Loucy (cell line): Measurements from ENCODE around the gene TMOD1.

Source experiments
- CTCF ChIP-seq: fragments of 200-600 bp; sonication (generic); conservative IDR thresholded peaks from 2 replicates; pipeline ENCODE4 v1.5.1; 2014; ENCODE audit warnings: mild to moderate bottlenecking, antibody characterized with exemption, low read length
- EZH2phosphoT487 ChIP-seq: fragments of 200-600 bp; IDR thresholded peaks from 2 replicates; pipeline ENCODE4 v1.6.1; 2018; ENCODE audit warnings: antibody characterized with exemption, mild to moderate bottlenecking, moderate library complexity, borderline replicate concordance

GRCh38 chr9:97564291-97565175 is 63.1 kb downstream of the TMOD1 start:
- TF ChIP-seq EZH2phosphoT487 (no peak), CTCF (no peak)
